ENCODE results near the gene ELAVL4. TPM values are rescaled to one million over a fixed set of nuclear protein-coding genes. Genes with fewer than 3 reads are reported as not detected.

Gene ELAVL4
- total RNA-seq, 1 experiment from 2014 or later = not detected

DNA sequence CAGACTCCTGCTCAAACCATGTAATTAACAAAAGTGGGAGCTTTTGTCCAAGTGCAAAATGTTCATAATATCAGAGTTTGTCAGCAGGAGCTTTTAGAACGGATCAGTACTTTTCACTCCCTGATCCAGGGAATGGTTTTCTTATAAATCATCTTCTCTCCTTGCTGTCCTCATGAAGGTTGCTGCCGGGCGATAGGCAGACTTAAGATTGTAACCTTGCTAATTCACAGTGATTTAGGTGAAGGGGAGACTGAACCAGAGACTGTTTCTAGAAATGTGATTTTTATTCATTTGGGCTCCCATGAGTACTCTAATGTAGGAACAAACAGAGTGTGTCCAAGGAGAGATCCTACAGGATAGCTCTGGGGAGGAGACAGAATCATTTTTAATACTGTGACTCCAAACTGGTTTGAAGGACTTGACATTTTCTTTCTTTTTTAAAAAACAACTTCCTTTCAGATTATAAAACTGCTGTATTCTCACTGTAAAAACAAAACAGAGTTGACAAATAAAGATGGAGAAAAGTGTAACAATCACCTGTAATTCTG is 23.7 kb downstream of the ELAVL4 start:
- H3K4me1 ChIP-seq (ENCODE audit: insufficient read depth, low read length, poor library complexity, severe bottlenecking) = no peaks in the 10 kb centered on the region
- BruUV-seq (replicated peaks) = no TSS peak
- H3K36me3 ChIP-seq (ENCODE audit: insufficient read depth, low read length, poor library complexity, severe bottlenecking) = no peaks in the 10 kb centered on the region
- TF ChIP-seq, protein P1, sequence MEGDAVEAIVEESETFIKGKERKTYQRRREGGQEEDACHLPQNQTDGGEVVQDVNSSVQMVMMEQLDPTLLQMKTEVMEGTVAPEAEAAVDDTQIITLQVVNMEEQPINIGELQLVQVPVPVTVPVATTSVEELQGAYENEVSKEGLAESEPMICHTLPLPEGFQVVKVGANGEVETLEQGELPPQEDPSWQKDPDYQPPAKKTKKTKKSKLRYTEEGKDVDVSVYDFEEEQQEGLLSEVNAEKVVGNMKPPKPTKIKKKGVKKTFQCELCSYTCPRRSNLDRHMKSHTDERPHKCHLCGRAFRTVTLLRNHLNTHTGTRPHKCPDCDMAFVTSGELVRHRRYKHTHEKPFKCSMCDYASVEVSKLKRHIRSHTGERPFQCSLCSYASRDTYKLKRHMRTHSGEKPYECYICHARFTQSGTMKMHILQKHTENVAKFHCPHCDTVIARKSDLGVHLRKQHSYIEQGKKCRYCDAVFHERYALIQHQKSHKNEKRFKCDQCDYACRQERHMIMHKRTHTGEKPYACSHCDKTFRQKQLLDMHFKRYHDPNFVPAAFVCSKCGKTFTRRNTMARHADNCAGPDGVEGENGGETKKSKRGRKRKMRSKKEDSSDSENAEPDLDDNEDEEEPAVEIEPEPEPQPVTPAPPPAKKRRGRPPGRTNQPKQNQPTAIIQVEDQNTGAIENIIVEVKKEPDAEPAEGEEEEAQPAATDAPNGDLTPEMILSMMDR (conservative IDR thresholded peaks at IDR 0.05; ENCODE audit: low read depth, low read length) = no peak
- TF ChIP-seq EZH2 (IDR thresholded peaks at IDR 0.05; ENCODE audit: borderline replicate concordance, low read depth, low read length, poor library complexity, severe bottlenecking) = no peak
- peaks cover 34% of the 10 kb centered on the region for H3K27me3 ChIP-seq (replicated peaks; ENCODE audit: insufficient read depth, low read depth, low read length, poor library complexity)
- ChIA-PET POLR2A (ENCODE audit: low non-redundant PET) (no interaction called here), CTCF (no interaction called here)
- H3K27ac ChIP-seq (ENCODE audit: low read depth, low read length, poor library complexity, severe bottlenecking) = no peak overlapping the region
- intact Hi-C loops (cut with micrococcal nuclease; ENCODE audit: unreplicated experiment) = no loop called here
- no peaks in the 10 kb centered on the region for H3K9me3 ChIP-seq (ENCODE audit: low read depth, low read length, poor library complexity, severe bottlenecking)
- no peak overlapping the region for H3K4me3 ChIP-seq (ENCODE audit: low read depth, low read length, poor library complexity, severe bottlenecking)
- no peak for DNase-seq (ENCODE audit: low spot score)

DNA sequence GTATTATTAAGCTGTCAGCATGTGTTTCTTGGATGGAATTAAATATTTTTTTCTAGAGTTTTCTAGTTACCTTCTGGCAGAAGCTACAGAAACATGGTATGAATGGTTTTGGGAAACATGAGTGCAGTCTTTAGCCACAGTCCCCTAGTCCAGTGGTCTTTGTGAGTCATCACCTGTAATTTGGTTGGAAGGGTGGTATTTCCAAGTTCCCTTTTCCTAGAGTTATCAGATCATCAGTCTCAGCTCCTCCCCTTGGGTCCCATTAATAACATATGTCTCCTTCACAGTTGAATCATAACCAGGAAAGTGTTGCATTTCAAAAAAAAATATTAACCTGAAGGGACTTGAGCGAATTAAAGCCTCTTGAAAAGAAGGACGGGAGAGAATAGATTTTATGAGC is 27.0 kb downstream of the ELAVL4 start:
- Histone ChIP-seq H3K36me3 (ENCODE audit: insufficient read depth, low read length, poor library complexity, severe bottlenecking) (no peaks in the 10 kb centered on the region), H3K4me3 (ENCODE audit: low read depth, low read length, poor library complexity, severe bottlenecking) (no peak overlapping the region), H3K9me3 (ENCODE audit: low read depth, low read length, poor library complexity, severe bottlenecking) (no peaks in the 10 kb centered on the region), H3K27me3 (replicated peaks; ENCODE audit: insufficient read depth, low read depth, low read length, poor library complexity) (peaks cover 44% of the 10 kb centered on the region), H3K4me1 (ENCODE audit: insufficient read depth, low read length, poor library complexity, severe bottlenecking) (no peaks in the 10 kb centered on the region), H3K27ac (ENCODE audit: low read depth, low read length, poor library complexity, severe bottlenecking) (no peak overlapping the region)
- TF ChIP-seq, protein P1 (conservative IDR thresholded peaks at IDR 0.05; ENCODE audit: low read depth, low read length) = no peak
- TF ChIP-seq EZH2 (IDR thresholded peaks at IDR 0.05; ENCODE audit: borderline replicate concordance, low read depth, low read length, poor library complexity, severe bottlenecking) = no peak
- ChIA-PET CTCF (no interaction called here), POLR2A (ENCODE audit: low non-redundant PET) (no interaction called here)
- no TSS peak for BruUV-seq (replicated peaks)
- intact Hi-C loops (cut with micrococcal nuclease; ENCODE audit: unreplicated experiment) = no loop called here
- DNase-seq (ENCODE audit: low spot score) = no peak

DNA sequence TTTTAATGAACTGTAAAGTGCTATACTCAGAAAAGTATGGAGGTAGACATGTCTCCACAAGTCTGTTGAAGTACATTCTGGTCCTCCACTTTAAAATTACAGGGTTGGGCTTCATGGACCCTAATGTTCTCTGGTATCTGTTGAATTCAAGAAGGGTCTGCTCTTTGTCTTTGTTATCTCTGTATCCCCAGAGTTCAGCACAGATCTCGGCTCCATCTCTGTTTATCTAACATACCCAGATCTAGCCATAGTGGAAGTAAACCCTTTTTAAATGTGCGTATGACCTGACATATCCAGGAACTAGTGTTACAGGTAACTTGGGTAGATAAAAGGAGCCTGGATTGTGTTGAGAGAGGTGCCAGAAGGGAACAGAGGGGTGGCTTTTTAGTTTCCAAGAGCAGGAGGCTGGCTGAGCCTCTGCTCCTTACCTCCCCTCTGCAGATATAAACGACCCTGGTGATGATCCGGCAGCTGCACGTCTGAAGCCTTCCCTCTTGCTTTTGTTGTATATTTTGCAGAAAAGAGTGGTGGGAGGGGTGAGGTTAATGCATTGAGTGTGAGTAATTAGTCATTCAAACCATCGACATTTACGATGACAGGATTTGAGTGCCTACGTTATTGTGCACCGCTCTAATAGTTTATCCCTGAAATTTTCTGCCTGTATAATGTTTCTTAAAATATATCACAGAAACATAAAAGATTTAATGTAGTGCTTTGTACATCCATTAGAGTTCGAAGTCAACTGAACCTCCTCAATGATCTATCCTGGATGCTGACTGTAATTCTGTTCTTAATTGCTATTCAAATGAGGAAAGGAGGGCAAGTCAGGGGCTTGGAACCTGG is 30.8 kb downstream of the ELAVL4 start:
- Histone ChIP-seq H3K9me3 (ENCODE audit: low read depth, low read length, poor library complexity, severe bottlenecking) (no peaks in the 10 kb centered on the region), H3K36me3 (ENCODE audit: insufficient read depth, low read length, poor library complexity, severe bottlenecking) (no peaks in the 10 kb centered on the region), H3K4me1 (ENCODE audit: insufficient read depth, low read length, poor library complexity, severe bottlenecking) (no peaks in the 10 kb centered on the region), H3K4me3 (ENCODE audit: low read depth, low read length, poor library complexity, severe bottlenecking) (no peak overlapping the region), H3K27me3 (replicated peaks; ENCODE audit: insufficient read depth, low read depth, low read length, poor library complexity) (peaks cover 28% of the 10 kb centered on the region), H3K27ac (ENCODE audit: low read depth, low read length, poor library complexity, severe bottlenecking) (no peak overlapping the region)
- no TSS peak for BruUV-seq (replicated peaks)
- ChIA-PET POLR2A (ENCODE audit: low non-redundant PET) (no interaction called here), CTCF (no interaction called here)
- no peak for DNase-seq (ENCODE audit: low spot score)
- intact Hi-C loops (cut with micrococcal nuclease; ENCODE audit: unreplicated experiment) = no loop called here
- TF ChIP-seq, protein P1 (conservative IDR thresholded peaks at IDR 0.05; ENCODE audit: low read depth, low read length) = no peak

Measured in A673 (cell line).